SU-DHL-6 (cell line): Measurements from ENCODE around the gene LGR4.

Experiments used
- H2AFZ ChIP-seq: fragments of 200-600 bp; sonication (generic); 2 replicates; pipeline ENCODE4 v1.6.1; 2014; ENCODE audit warnings: low read depth, mild to moderate bottlenecking, moderate library complexity, mixed read lengths, antibody characterized with exemption, low read length; ENCODE audit not compliant: severe bottlenecking
- H3F3A ChIP-seq: fragments of 200-600 bp; shearing (Covaris generic); 2 replicates; pipeline ENCODE4 v1.6.0; 2016; ENCODE audit warnings: antibody characterized with exemption, mild to moderate bottlenecking; ENCODE audit not compliant: insufficient read depth
- H3K27ac ChIP-seq: fragments of 200-600 bp; sonication (generic); 2 replicates; pipeline ENCODE4 v1.5.1; 2016; ENCODE audit warnings: low read depth, mild to moderate bottlenecking, low read length, moderate library complexity, mixed read lengths
- H3K27me3 ChIP-seq: fragments of 200-600 bp; sonication (generic), shearing (Covaris generic); 2 replicates; pipeline ENCODE4 v1.6.0; 2014; ENCODE audit warnings: mild to moderate bottlenecking, low read length
- H3K36me3 ChIP-seq: fragments of 200-600 bp; sonication (generic); 2 replicates; pipeline ENCODE4 v1.6.1; 2014; ENCODE audit warnings: mild to moderate bottlenecking, low read length, mixed read lengths
- H3K4me2 ChIP-seq: fragments of 300-600, 200-600 bp; shearing (Covaris generic), sonication (generic); 2 replicates; pipeline ENCODE4 v1.6.0; 2014; ENCODE audit warnings: low read length, low read depth, mild to moderate bottlenecking; ENCODE audit not compliant: poor library complexity, severe bottlenecking
- H3K4me3 ChIP-seq: fragments of 200-600 bp; sonication (generic); 2 replicates; pipeline ENCODE4 v1.5.1; 2014; ENCODE audit warnings: antibody characterized with exemption, low read length, mild to moderate bottlenecking, mixed read lengths; ENCODE audit not compliant: insufficient read depth, poor library complexity, severe bottlenecking
- H3K79me2 ChIP-seq: fragments of 200-600 bp; sonication (generic); 2 replicates; pipeline ENCODE4 v1.6.1; 2014; ENCODE audit warnings: mild to moderate bottlenecking, low read length, moderate library complexity; ENCODE audit not compliant: insufficient read depth
- H3K9ac ChIP-seq: fragments of 200-600 bp; sonication (generic); 2 replicates; pipeline ENCODE4 v1.7.0; 2014; ENCODE audit warnings: mild to moderate bottlenecking, low read length
- H3K9me2 ChIP-seq: fragments of 200-600 bp; sonication (generic); replicated peaks from 2 replicates; pipeline ENCODE4 v1.6.1; 2014; ENCODE audit warnings: low read length; ENCODE audit not compliant: insufficient read depth
- H3K9me3 ChIP-seq: fragments of 200-600 bp; sonication (generic); 2 replicates; pipeline ENCODE4 v1.6.1; 2014; ENCODE audit warnings: low read length, mixed read lengths; ENCODE audit not compliant: insufficient read depth
- H4K20me1 ChIP-seq: fragments of 200-600 bp; sonication (generic); 2 replicates; pipeline ENCODE4 v1.6.1; 2014; ENCODE audit warnings: low read depth, mild to moderate bottlenecking, antibody characterized with exemption, low read length, moderate library complexity, mixed read lengths
- CTCF ChIP-seq: fragments of 200-600 bp; sonication (generic); IDR thresholded peaks from one replicate; pipeline ENCODE4 v1.5.1; 2017; ENCODE audit warnings: antibody characterized with exemption, mild to moderate bottlenecking, low read length, moderate library complexity; ENCODE audit not compliant: insufficient read depth, poor library complexity, severe bottlenecking
- EZH2phosphoT487 ChIP-seq: fragments of 200-600 bp; sonication (generic), shearing (Covaris generic); conservative IDR thresholded peaks from 2 replicates; pipeline ENCODE4 v1.6.1; 2018; ENCODE audit warnings: mild to moderate bottlenecking, antibody characterized with exemption, low read length, moderate library complexity, mixed read lengths

The LGR4 gene

GRCh38 chr11:27501100-27501499 lies 28.5 kb upstream of the LGR4 start:
- no peaks in the 10 kb centered on the region for H3K27me3 ChIP-seq
- H3K9me2 ChIP-seq = no peaks in the 10 kb centered on the region
- no peak overlapping the region for H3K4me2 ChIP-seq
- H3K9me3 ChIP-seq = no peaks in the 10 kb centered on the region
- no peak overlapping the region for H3K4me3 ChIP-seq
- H3K79me2 ChIP-seq = peaks cover 58% of the 10 kb centered on the region
- H2AFZ ChIP-seq = no peak overlapping the region
- 0 out of 2 replicates have a peak, but pooled peaks cover 13% of the 10 kb centered on the region for H4K20me1 ChIP-seq
- H3F3A ChIP-seq = peaks cover 7% of the 10 kb centered on the region; the same call in 1 of the 2 replicates
- H3K27ac ChIP-seq = no peak overlapping the region
- TF ChIP-seq EZH2phosphoT487 = no peak
- no peak for TF ChIP-seq CTCF
- peaks cover 35% of the 10 kb centered on the region for H3K36me3 ChIP-seq
- no peak overlapping the region for H3K9ac ChIP-seq

GRCh38 chr11:27497911-27498310 lies 25.3 kb upstream of the LGR4 start:
- Histone ChIP-seq H3K79me2 (peaks cover 42% of the 10 kb centered on the region), H3K27me3 (no peaks in the 10 kb centered on the region), H3K36me3 (peaks cover 54% of the 10 kb centered on the region), H4K20me1 (0 out of 2 replicates have a peak, but pooled peaks cover 8% of the 10 kb centered on the region), H3K4me2 (no peak overlapping the region), H3K9ac (no peak overlapping the region), H3K27ac (no peak overlapping the region), H3K9me3 (no peaks in the 10 kb centered on the region), H3K9me2 (no peaks in the 10 kb centered on the region), H3K4me3 (no peak overlapping the region), H3F3A (peaks cover 12% of the 10 kb centered on the region; the same call in 1 of the 2 replicates), H2AFZ (no peak overlapping the region)
- TF ChIP-seq EZH2phosphoT487 (no peak), CTCF (no peak)

GRCh38 chr11:27497284-27497866 lies 24.8 kb upstream of the LGR4 start:
- H3K79me2 ChIP-seq = peaks cover 36% of the 10 kb centered on the region
- no peaks in the 10 kb centered on the region for H3K9me2 ChIP-seq
- H4K20me1 ChIP-seq = 0 out of 2 replicates have a peak, but pooled peaks cover 8% of the 10 kb centered on the region
- no peak overlapping the region for H3K27ac ChIP-seq
- no peak overlapping the region for H3K4me3 ChIP-seq
- H3K9me3 ChIP-seq = no peaks in the 10 kb centered on the region
- no peak overlapping the region for H2AFZ ChIP-seq
- H3K27me3 ChIP-seq = no peaks in the 10 kb centered on the region
- H3K36me3 ChIP-seq = peaks cover 54% of the 10 kb centered on the region
- no peak for TF ChIP-seq EZH2phosphoT487
- peak; percentile 30 for TF ChIP-seq CTCF
- no peak overlapping the region for H3K9ac ChIP-seq
- no peak overlapping the region for H3K4me2 ChIP-seq
- peaks cover 12% of the 10 kb centered on the region; the same call in 1 of the 2 replicates for H3F3A ChIP-seq
